ENCODE data around the gene ROBO2.

The ROBO2 gene, protein sequence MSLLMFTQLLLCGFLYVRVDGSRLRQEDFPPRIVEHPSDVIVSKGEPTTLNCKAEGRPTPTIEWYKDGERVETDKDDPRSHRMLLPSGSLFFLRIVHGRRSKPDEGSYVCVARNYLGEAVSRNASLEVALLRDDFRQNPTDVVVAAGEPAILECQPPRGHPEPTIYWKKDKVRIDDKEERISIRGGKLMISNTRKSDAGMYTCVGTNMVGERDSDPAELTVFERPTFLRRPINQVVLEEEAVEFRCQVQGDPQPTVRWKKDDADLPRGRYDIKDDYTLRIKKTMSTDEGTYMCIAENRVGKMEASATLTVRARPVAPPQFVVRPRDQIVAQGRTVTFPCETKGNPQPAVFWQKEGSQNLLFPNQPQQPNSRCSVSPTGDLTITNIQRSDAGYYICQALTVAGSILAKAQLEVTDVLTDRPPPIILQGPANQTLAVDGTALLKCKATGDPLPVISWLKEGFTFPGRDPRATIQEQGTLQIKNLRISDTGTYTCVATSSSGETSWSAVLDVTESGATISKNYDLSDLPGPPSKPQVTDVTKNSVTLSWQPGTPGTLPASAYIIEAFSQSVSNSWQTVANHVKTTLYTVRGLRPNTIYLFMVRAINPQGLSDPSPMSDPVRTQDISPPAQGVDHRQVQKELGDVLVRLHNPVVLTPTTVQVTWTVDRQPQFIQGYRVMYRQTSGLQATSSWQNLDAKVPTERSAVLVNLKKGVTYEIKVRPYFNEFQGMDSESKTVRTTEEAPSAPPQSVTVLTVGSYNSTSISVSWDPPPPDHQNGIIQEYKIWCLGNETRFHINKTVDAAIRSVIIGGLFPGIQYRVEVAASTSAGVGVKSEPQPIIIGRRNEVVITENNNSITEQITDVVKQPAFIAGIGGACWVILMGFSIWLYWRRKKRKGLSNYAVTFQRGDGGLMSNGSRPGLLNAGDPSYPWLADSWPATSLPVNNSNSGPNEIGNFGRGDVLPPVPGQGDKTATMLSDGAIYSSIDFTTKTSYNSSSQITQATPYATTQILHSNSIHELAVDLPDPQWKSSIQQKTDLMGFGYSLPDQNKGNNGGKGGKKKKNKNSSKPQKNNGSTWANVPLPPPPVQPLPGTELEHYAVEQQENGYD (N-terminal part only)

DNA sequence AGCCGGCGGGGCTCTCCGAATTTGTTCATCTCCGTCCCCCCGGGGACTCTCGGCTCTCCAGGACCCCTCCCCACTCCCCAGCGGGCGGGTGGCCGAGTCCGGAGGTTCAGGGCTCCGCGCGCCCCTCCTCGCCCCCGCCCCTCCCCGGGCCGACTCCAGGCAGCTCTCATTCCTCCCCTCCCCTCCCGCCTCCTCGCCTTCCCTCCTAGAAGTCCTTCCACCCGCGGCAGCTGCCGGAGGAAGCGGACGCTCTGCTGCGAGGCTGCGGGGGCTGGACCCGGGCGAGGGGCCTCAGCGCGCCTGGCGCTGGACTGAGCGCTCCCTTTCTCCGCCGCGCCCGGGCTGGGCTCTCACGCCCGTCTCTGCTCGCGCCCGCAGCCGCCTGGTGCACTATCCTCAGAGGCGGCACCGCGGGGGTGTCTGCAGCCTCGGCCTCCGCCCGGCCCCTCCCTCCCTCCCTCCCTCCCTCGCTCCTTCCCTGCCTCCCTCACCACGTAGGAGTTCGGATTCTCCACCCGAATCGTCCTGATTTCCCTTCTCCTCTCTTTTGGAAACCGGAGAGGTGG lies at the start of gene ROBO2:
Gene ROBO2, plus strand, starts transcription at position 494 of the 566 bp plus-strand sequence. CDS start 687 bp downstream, outside the sequence.
- DNase-seq, result peak; percentile 88

DNA sequence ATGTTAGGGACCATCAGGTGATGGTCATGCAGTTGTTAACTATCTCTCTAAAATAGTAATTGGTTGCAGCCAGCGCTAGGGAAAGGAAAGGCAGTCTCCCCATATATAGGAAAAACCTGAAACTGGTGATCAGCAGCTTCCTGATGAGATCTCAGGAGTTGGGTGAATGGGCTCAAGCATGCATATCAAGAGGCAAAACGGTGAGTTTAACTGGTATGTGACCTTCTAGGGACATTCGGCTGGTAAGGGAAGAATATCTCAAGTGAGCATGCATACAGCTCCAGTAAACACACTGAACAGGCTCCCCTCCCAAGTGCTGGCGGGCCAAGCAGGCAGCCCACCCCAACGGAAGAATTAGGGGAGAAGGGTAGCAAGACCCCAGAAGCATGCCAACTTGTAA lies 49.3 kb upstream of the ROBO2 start:
- DNase-seq, result no peak

DNA sequence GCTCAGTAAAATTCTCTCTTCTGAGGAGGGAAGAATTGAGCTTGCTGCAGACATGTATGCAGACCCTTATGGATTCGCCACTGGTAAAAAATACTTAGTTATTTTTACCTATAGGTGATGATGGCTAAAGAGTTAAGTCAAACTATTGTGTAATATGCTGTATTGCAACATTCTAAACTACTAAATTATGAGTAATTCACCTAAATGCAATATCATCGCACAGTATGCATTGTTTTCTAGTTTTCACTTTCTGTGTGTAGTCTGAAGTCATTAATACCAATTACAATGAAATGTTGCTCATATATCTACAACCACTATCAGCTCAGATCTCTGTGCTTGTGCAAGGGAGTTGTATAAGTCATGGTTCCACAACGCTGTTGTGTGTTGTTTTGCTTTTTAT lies 48.7 kb upstream of the ROBO2 start:
- DNase-seq, result no peak

DNA sequence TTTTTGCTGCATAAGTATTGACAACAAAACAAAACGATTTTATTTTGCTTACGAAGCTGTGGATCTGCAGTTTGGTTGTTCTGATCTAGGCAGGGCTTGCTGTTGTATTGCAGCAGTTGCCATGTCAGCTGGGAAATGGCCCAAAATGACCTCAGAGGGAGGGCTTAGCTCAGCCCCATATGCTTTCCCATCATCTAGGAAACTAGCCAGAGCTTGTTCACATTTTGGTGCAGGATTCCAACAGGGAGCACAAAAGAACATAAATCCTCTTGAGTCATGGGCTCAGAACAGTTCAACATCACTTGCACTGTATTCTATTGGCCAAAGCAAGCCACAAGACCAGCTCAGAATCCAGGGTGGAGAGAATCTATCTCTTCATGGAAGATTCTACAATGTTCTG lies 42.2 kb upstream of the ROBO2 start:
- DNase-seq, result no peak

DNA sequence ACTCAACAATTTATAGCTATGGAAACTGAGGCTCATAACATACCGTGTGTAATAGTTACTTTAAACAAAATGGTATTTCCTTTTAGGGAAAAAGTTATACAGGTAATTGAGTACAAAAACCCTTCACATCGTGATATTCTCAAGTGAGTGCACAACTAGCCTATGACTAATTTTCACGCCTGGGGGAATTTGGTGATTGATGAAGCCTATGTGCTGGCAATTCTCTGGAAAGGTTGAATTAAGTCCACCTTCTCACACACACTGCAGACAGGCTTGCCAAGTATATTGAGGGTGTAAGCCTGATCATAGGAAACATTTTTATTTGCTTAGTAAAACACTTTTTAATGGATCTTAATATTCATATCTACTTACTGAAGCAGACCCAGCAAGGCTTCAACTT lies 41.3 kb upstream of the ROBO2 start:
- DNase-seq, result no peak

DNA sequence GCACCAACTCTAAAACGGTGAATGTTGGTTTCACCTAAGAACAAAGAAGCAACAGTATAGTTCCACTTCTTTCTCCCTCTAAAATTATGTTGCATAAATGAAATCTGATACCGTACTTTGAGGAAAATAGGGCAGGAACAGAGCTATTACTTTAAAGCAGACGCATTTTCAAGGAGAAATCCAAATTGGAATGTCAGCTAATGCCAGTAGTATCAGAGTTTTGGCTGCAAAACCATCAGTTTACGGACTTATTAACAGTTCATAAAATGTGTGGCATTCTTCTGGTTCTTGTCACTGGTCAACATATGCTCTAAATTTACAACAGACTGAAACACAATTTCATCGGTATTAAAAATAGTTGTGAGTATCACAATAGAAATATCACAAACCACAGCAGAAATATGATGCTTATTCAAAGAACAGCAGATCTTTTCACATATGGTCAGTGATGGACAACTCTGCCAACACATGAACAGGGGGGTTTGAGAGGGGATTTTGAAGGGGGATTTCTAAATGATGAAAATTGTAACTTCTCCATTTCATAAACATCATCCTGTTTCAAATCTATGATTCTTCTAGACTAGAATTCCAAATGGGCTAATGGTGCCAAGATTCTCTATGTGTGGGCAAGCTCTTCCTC lies 38.7 kb upstream of the ROBO2 start:
- DNase-seq, result no peak

DNA sequence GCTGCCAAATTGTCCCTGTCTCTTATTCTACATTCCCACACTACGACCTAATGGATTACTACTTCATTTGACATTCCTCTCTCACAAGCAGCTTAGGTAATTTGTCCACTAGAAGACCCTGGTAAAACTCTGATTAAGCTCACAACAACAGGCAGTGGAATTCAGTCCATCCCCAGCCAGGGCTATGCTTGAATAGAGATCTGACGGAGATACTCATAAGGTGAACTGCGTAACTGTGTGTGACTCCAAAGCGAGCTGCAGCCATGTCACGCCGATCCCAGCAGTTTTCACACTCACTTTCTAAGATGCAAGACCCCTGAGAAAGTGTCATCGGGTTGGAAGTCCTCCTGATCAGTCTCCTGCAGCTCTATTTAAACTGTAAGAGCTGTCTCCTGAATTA lies 25.7 kb upstream of the ROBO2 start:
- DNase-seq, result no peak

DNA sequence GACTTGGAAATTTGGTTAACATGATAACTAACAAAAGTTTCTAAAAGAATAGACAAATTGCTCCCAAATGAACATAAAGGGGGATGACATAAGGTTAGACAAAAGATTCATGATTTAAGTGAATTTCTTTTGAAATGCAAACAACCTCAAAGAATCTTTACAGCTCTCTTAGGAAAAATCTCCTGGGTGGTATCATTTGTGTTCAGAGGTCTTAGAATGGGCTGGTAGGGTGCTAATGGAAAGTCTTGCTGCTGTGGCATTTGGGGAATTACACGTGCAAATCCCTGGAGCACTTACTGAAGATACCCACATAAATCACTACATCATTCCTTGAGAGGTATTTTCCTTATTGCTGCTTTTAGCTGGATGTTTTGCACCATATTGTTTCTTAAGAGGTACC lies 14.4 kb upstream of the ROBO2 start:
- DNase-seq, result no peak

DNA sequence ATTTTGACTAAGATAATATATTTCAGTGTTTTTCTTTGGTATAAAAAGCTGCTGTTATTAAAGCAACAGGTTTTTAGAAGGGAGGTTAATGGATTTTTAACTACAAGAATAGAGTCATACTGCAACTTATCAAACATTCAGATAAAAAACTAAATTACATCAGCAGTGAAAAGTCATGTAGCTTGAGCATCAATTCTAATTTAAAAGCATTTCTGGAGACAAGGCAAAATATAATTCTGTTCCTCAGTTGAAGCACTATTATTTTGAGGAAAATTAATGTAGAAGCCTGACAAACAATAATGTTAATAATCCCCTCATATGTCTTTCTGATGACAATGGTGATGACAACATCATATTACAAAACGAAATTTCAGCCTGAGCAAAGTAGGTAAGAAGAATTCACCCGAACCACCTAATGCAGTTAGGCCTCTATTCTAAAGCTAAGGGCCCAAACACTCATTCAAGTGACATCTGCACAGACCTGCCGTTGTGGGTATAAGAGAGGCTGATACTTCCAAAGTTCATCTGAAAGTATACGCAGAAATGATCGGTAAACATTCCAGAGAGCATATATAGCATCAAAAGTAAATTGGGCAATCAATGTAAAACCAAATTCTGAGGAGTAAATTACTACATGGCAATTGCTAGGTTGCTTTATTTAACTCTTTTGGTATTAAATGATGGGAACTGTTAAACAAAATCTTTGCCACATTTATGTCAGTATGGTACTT lies 12.8 kb upstream of the ROBO2 start:
- DNase-seq, result no peak

DNA sequence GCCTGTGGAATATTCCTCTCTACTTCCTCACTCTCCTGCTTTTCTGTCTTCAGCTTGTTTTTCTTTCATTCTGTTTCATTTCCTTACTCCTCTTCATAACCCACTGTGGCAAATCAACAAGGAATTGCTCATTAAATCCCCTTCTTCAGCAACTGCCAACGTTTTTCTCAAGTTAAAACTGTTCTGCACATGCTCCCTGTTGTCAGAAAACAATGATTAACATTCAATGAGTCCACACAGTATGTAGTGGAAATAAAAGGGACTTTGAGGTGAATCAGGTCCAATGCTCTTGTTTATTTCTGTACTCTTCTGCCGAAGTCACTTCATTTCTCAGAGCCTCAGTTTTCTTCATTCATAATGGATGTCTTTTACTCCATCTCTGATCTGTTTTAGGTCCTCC lies 11.9 kb upstream of the ROBO2 start:
- no peak for DNase-seq

DNA sequence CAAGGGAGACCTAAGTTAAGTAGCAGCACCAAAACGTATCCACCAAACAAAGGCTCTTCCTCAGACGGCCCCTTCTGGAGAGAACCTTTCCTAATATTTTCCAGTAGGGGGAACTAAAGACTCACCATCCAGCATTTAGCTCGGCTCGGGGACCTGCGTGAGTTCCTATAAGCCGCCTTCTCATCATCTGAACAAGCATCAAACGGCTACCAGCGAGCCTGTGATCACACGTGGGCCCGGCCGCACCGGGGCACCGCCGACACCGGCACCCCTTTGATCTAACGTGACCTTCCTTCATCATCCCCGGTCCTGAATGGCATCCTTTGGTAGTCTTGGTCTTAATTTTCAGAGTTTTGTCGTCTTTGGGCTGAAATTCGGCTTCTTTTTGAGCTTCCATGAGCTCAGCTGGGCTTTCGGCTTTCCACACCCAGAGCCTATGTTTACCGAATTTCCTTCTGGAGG lies 1.4 kb upstream of the ROBO2 start:
- peak; percentile 95 for DNase-seq

DNA sequence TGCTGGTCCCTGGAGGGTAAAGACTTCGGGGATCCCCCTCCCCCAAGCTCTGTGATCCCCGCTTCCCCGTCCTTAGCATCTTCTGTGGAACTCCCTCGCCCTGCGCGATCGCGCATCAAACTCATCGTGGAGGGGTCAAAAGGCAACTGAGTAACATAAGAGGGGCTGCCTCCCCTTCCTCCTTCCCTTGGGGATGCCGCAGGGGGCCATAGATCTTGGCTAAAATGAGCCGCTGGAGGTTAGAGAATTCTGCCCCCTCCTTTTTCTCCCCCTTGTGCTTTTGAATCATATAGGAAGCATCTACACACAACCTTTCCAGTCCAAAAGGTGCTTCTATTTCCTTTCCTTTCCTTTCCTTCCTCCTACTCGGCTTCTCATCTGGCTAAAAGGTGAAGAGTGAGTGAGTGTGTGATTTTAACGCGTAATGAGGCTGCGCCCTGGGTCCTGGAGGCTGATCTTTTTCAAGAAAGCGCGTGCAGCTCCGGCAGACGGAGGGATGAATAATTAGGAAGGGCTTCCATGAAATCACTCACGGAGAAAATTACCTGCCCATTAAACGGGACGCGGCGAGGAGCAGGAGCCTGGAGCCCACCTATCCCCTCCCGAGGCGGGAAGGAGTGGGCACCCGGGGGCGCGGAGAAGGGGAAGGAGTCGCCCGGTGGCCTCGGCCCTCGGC lies 831 bp upstream of the ROBO2 start:
- peak; percentile 89 for DNase-seq

DNA sequence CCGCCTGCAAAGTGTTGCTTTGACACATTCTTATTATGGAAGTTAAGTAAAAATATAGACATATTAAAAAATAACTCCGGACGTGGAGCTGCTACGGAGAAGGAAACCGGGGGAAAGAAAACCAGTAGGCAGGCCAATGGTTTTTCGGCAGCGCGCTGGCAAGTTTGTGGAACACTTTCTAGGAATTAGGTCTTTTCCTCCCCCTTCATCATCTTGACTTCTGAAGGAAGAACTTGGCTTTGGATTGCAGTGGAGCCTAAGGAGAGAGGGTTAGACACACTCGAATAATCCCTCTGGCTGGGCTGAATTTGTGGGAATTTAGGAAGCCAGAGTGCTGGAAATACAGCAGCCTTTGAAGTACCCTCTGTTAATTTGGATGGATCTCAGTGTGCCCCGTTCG lies 317 bp downstream of the ROBO2 start:
- peak; percentile 75 for DNase-seq

DNA sequence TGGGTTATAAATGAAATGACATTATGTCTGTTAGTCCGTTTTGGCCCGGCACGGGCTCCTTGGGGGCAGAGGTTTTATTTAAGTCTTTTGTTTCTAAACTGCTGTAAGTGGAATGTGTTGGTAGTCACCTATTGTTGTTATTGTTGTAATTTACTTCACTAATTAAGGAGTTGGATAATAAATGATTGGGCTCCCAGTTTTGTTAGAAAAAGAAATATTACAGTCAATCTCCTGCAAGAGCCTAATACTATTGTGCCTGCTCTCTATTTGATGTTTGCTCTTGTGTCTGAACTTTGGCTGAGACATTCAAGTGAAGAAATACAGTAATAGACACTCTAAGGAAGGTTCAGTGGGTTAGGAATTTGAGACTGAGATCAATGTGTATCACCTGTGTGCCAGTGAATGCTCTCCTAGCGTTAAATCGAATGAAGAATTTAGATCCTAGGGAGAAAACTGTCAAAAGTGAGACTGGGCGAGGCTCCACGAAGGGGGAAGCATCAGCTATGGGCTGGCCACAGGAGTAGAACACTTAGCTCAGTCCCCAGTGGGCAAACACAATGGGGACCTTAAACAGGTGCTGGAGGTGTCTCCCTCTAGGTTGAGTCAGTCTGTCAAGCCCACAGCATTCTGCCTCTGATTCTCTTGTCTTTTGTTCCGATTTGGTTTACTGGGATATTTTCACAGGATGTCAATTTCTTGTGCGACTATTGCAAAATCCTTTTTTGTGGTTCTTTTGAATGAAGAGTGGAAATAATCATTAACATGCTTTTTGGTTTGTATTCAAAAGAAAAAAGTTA lies 1.2 kb downstream of the ROBO2 start:
- peak; percentile 38 for DNase-seq

DNA sequence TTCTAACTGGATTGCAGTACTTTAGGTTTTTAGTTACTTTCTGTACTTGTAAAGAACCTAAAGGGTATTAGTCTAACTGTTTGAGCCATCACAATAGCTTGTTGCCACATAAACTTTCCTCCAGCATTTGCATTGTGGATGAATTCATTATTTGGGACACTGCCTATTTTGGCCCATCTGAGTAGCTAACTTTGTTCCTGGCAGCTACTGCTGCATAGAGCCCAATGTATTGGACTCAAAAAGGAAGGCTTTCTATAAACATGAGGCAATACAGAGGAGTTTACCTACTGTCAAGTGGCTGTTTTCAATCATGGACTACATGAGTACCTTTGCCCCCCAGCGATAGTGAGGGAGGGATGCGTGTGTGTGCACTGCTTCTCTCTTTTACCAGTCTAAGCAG lies 1.9 kb downstream of the ROBO2 start:
- no peak for DNase-seq

DNA sequence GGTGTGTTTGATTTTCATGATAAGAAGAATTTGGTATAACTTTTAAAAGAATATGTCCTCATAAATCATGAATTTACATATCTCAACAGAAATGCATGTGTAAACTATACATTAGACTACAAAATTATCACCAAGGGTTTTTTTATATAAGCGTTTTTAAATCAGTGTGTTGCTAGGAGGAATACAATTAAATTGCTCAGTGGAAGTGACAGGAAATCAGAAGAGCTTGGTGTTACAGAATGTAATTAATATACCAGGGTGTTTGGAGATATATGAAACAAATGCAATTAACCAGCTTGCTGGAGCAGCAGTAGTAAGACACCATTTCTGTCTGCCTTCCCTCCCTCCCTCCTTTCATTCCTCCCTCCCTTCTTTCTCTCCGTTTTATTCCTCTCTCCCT lies 2.4 kb downstream of the ROBO2 start:
- DNase-seq, result no peak

DNA sequence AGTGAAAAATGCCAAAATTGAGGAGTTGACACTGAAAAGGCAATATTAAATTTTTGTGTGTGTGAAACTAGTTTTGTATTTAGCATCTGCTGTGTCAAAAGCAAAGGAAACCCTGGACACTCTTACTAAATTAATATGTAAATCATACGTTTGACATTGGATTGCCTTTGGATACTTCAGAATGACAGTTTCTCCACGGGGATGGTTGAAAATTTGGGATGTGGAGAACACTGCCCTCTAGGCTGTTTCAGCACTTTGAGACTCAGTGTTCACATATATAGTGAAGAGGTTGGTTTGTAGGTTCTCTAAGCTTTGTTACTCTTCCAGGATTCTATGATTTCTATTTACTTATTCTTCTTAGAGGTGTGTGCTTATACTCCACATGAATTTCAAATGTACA lies 3.0 kb downstream of the ROBO2 start:
- peak; percentile 23 for DNase-seq

DNA sequence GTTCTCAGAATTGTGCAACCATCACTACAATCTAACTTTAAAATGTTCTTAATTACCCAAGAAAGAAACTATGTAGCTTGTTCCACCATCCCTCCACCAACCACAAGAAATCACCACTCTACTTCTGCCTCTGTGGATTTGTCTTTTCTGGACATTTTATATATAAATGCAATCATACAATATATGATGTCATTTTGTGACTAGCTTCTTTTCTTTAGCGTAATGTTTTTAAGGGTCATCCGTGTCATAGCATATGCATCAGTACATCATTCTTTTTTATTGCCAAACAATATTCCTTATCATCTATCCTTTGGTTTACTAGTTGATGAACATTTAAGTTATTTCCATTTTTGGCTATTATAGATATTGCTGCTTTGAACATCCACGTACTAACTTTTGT lies 5.8 kb downstream of the ROBO2 start:
- DNase-seq, result no peak

DNA sequence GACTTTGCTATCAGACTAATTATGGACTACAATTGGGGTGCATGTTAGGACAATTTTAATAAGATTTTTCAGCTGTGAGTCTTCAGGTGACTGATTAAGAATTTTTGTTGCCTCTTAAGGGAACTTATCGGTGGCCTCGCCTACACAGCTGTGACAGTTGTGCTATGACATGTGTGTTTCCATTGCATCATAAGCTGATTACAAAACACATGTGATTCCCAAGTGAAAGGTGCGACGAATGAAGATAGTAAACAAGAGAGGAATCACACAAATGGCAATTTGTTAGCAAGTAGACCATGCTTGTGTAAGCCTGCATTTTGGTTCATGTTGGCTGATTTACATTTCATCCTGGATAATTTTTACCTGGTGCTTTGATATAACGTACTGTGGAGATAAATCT lies 8.3 kb downstream of the ROBO2 start:
- DNase-seq, result no peak

DNA sequence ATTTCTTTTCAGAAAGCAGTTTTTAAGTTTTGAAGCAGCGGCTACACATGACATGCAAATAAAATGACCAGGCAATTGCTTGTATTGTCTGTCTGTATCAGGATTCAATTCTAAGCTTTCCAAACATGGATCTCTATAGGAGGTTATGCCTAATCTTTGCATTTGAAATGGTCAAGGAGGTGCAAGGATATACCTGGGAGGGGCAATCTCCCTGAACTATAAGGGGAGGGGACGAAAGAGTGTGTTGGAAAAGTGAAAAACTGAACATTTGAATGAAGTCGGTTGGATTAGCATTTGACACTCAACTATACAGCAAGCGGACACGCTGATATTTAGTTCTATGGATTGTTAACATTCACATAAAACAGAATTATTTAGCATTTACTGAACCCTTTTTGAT lies 11.7 kb downstream of the ROBO2 start:
- DNase-seq, result no peak

Measured in retina (tissue), 1 donor.